T-helper 2 cell (primary cell): ENCODE measurements around the gene MYD88.

Experiments
- DNase-seq, 5 experiments: peaks; one replicate each; pipeline versions ENCODE4 v3.0.0 to v3.0.0-alpha.2; 2012 to 2022

Gene MYD88

DNA sequence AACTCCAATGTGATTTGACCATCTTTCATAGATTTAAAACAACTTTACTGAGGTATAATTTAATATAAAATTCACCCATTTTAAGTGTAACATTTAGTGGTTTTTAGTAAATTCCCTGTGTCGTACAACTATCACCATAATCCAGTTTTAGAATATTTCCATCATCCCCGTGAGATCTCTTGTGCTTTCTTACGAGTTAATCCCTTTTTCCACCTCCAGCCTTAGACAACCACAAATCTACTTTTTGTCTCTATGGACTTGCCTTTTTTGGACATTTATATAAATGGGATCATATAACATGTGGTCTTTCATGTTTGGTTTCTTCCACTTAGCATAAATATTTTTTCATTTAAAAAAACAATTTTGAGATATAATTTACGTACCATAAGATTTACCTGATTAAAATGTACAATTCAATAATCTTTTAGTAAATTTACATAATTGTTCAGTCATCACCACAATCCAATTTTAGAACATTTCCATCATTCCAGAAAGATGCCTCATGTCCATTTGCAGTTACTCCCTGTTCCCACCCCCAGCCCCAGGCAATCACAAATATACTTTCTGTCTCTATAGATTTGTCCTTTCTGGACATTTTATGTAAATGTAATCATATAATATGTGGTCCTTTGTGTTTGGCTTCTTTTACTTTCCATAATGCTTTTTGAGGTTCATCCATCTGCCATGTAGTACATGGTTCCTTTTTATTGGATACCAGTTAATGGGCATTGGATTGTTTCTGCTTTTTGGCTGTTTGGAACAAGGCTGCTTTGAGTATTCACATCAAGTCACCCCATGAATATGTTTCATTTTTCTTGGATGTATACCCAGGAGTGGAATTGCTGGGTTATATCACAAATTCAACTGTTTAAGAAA, 29.9 kb downstream of the MYD88 start:
- DNase-seq = no peak

DNA sequence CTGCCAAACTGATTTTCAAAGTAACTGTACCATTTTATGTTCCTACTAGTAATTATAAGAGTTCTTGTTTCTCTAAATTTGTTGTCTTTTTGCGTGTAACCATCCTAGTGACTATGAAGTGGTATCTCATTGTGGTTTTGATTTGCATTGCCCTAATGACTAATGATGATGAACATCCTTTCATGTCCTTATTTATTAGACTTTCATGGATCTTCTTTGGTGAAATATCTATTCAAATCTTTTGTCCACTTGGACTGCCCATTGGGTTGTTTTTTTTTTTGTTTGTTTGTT, 30.5 kb downstream of the MYD88 start:
- peak in 1 of 5 experiments; percentile 67 for DNase-seq

- no peak for DNase-seq
These were observed 32.3 kb downstream of the MYD88 start for GRCh38 chr3:38170722-38171121.

DNA sequence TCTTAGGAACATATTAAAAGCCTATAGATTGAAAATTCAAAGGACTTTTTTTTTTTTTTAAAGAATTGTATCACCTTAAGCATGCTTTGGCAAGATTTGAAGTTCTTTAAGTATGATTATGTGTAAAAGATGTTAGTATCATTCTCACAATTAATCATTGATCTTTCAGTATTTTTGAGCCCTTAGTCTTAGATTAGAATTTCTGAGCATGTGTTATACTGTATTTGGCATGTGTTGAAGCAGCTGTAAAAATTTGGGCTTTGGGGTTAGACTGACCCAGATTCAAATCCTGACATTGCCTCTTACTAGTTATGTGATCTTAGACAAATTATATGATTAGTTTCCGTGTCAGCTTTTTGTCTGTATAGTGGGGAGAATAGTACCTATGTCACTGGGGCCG, 33.2 kb downstream of the MYD88 start:
- no peak for DNase-seq

DNA sequence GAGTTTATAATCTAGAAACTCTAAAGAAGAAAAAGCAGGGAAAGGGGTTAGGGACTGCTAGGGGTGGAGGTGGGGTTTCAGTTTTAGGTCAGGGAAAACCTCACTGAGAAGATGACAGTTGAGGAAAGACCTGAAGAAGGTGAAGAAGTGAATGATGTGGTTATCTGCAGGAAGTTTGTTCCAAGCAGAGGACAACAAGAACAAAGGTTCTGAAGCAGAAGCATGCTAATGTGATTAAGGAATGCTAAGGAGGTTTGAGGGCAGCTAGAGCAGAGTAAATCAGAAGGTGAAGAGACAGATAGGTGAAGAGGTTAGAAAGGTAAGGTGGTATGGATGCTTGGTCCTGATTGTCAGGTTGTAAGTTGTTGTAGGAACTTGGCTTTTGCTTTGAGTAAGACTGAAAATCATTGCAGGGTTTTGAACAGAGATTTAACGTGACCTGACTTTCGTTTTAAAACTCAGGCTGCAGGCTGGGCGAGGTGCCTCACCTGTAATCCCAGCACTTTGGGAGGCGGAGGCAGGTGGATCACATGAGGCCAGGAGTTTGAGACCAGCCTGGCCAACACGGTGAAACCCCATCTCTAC, 35.5 kb downstream of the MYD88 start:
- DNase-seq = peak in 1 of 5 experiments; percentile 48

DNA sequence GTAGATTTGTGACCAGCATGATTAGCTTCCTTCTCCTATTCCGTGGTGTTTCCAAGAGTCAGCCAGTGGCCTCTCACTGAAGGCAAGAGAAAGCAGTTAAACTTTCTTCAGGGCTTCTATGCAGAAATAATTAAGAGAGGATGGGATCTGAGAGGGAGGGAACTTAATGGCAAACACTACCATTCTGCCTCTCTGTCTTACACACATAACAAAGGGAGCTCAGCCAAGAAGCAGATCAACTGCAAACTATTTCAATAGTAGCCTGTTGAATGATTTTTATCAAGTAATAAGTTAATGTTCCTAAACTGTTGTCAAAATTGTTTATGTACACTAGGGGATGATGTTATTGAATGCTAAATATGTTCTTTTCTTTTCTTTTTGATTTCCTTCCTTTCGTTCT, 38.7 kb downstream of the MYD88 start:
- no peak for DNase-seq

- no peak for DNase-seq
These were observed 48.3 kb downstream of the MYD88 start for GRCh38 chr3:38186781-38187180.

DNA sequence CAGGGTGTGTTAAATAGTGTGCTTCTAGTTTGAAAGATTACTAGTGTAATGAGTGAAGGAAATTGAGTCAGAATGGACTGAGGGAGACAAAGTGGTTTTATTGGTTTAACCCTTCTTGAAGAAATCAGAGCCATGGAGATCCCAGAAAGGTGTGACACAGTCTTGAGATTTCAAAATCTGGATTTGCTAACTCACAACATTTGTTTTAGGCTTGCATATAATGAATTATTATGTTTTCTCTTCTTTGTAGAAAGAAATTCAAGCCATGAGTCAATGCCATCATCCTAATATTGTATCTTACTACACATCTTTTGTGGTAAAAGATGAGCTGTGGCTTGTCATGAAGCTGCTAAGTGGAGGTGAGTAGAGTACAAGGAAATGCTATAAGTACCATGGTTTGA, 52.0 kb downstream of the MYD88 start:
- peak in 1 of 5 experiments; percentile 72 for DNase-seq
